ENCODE measurements around the gene CALN1.

DNA sequence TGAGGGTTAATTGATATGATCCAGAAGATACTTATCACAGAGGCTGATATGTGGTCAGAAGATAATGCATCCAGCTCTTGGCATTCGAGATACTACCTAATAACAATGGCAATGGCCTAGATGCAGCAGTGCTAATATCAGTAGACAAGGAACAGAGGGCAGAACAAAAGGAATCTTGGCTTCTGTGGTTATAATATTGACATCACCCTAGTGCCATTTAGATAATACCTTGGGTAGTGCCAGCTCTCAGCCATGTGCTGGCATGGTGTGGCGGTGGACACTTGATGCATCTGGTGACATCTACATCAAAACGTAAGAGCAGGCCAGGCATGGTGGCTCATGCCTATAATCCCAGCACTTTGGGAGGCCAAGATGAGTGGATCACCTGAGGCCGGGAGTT lies 101.8 kb downstream of the CALN1 start:
- TF ChIP-seq, protein P1, sequence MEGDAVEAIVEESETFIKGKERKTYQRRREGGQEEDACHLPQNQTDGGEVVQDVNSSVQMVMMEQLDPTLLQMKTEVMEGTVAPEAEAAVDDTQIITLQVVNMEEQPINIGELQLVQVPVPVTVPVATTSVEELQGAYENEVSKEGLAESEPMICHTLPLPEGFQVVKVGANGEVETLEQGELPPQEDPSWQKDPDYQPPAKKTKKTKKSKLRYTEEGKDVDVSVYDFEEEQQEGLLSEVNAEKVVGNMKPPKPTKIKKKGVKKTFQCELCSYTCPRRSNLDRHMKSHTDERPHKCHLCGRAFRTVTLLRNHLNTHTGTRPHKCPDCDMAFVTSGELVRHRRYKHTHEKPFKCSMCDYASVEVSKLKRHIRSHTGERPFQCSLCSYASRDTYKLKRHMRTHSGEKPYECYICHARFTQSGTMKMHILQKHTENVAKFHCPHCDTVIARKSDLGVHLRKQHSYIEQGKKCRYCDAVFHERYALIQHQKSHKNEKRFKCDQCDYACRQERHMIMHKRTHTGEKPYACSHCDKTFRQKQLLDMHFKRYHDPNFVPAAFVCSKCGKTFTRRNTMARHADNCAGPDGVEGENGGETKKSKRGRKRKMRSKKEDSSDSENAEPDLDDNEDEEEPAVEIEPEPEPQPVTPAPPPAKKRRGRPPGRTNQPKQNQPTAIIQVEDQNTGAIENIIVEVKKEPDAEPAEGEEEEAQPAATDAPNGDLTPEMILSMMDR (IDR thresholded peaks at IDR 0.05), result no peak
- TF ChIP-seq POLR2A (IDR thresholded peaks at IDR 0.05), result no peak
- TF ChIP-seq EP300 (IDR thresholded peaks at IDR 0.05), result no peak
